IPS DF 6.9 (cell line): ENCODE results near the gene SPP2.

Source experiments
- DNase-seq: peaks from one replicate; pipeline ENCODE4 v3.0.0-alpha.2; 2013; ENCODE audit warnings: low read depth, low spot score
- H3K27ac ChIP-seq: one replicate; pipeline ENCODE4 v1.5.1; 2013; ENCODE audit warnings: low read length, control low read depth
- H3K27me3 ChIP-seq: 2 replicates; pipeline ENCODE4 v1.6.1; 2013; ENCODE audit warnings: mild to moderate bottlenecking, low read length; ENCODE audit not compliant: control insufficient read depth, insufficient read depth
- H3K36me3 ChIP-seq: 2 replicates; pipeline ENCODE4 v1.6.1; 2013; ENCODE audit warnings: low read length; ENCODE audit not compliant: control insufficient read depth, insufficient read depth
- H3K4me1 ChIP-seq: 2 replicates; pipeline ENCODE4 v1.6.1; 2013; ENCODE audit warnings: low read length; ENCODE audit not compliant: control insufficient read depth, insufficient read depth
- H3K4me3 ChIP-seq: 2 replicates; pipeline ENCODE4 v1.5.1; 2013; ENCODE audit warnings: mild to moderate bottlenecking, low read length
- H3K9me3 ChIP-seq: 2 replicates; pipeline ENCODE4 v1.6.1; 2013; ENCODE audit warnings: low read length, inconsistent platforms; ENCODE audit not compliant: control insufficient read depth, insufficient read depth
- WGBS: extraction: QIAGEN DNeasy Blood & Tissue Kit; methylation state at CpG from one replicate; pipeline ENCODE4 v1.1.7; 2013; ENCODE audit warnings: mixed read lengths, missing lambda C conversion rate; ENCODE audit not compliant: insufficient read length, insufficient coverage; 5-methylcytosine and 5-hydroxymethylcytosine counted together

SPP2 gene

GRCh38 chr2:234038076-234038802, 12.3 kb upstream of the SPP2 start:
- Histone ChIP-seq H3K4me1 (no peaks in the 10 kb centered on the region), H3K27ac (no peak overlapping the region), H3K27me3 (no peaks in the 10 kb centered on the region), H3K9me3 (no peaks in the 10 kb centered on the region), H3K4me3 (no peak overlapping the region), H3K36me3 (no peaks in the 10 kb centered on the region)
- no CpG with 5 or more reads among the region's 2 CpGs for WGBS
- no peak for DNase-seq

DNA sequence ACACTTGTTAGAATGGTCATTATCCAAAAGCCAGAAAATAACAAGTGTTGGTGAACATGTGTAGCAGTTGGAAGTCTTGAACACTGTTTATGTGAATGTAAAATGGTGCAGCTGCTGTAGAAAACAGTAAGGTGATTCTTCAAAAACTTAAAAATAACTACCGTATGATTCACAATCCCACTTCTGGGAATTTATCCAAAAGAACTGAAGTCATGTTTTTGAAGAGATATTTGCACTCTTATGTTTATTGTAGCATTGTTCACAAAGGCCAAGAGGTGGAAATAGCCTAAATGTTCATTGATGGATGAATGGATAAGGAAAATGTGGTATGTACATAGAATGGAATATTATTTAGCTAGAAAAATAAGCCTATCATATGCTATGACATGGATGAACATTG, 6.3 kb upstream of the SPP2 start:
- H3K36me3 ChIP-seq: no peaks in the 10 kb centered on the region
- no peak for DNase-seq
- H3K27ac ChIP-seq: no peak overlapping the region
- no peaks in the 10 kb centered on the region for H3K27me3 ChIP-seq
- H3K9me3 ChIP-seq: no peaks in the 10 kb centered on the region
- no CpG with 5 or more reads among the region's 1 CpG for WGBS
- no peaks in the 10 kb centered on the region for H3K4me1 ChIP-seq
- no peak overlapping the region for H3K4me3 ChIP-seq

DNA sequence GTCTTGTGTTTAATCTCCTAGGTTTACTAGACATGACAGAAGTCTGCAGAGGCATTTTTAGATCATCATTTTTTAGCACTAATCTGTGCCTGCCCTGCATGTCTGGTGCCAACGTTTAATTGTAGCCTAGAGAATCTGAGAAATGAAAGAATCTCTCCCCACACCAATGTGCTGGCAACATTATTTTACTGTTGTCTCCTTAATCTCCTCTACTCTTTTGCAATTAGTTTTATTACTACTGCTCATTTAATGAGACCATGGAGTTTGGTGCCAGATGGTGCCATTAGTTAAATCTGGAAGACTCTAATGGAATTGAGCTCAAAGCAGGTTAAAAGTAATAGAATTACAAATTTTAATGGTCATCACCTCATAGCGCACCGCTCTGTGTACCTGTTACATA, 4.0 kb upstream of the SPP2 start:
- DNase-seq: no peak
- Histone ChIP-seq H3K4me3 (no peak overlapping the region), H3K36me3 (no peaks in the 10 kb centered on the region), H3K4me1 (no peaks in the 10 kb centered on the region), H3K9me3 (no peaks in the 10 kb centered on the region), H3K27me3 (no peaks in the 10 kb centered on the region), H3K27ac (no peak overlapping the region)
- no CpG with 5 or more reads among the region's 3 CpGs for WGBS

GRCh38 chr2:234047361-234047760, 3.1 kb upstream of the SPP2 start:
- H3K27ac ChIP-seq: no peak overlapping the region
- DNase-seq: no peak

GRCh38 chr2:234048049-234048448, 2.5 kb upstream of the SPP2 start:
- Histone ChIP-seq H3K4me1 (no peaks in the 10 kb centered on the region), H3K27me3 (no peaks in the 10 kb centered on the region), H3K9me3 (no peaks in the 10 kb centered on the region), H3K36me3 (no peaks in the 10 kb centered on the region), H3K4me3 (no peak overlapping the region), H3K27ac (no peak overlapping the region)
- WGBS: no CpG with 5 or more reads among the region's 4 CpGs
- DNase-seq: no peak

More at GRCh38 chr2:234047361-234047760, 3.1 kb upstream of the SPP2 start:
- Histone ChIP-seq H3K9me3 (no peaks in the 10 kb centered on the region), H3K4me1 (no peaks in the 10 kb centered on the region), H3K27me3 (no peaks in the 10 kb centered on the region), H3K36me3 (no peaks in the 10 kb centered on the region), H3K4me3 (no peak overlapping the region)

DNA sequence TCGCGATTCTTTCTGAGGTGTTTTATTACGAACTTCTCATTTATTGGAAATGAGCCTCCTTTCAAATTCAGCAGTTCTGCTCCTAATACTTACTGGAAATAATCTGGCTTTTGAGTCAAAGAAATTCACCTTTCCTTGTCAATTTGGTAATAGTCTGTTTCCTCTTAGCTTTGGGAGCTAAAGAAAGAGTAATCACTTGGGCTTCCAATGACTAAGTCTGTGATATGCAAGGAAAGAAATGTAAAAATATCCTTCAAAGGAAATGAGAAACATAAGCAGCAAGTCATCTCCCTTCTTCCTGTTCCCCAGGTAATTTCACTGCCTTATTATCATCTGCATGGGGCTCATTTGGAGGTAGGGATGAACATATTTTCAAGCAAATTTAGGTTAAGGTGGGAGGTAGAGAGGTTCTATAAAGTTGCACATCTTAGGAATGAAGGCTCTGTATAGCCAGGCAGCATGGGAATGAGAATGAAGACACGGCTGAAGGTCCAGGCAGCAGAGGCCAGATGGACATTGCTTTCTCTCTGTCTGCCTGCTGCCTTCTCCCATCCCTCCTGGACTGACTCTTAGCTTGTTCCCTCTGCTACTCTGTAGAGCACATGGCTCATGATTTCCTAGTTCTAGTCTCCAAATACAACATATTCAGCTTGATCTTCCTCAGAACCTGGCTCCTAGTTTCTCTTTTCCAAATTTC, 1.0 kb downstream of the SPP2 start:
- H3K4me3 ChIP-seq: no peak overlapping the region
- no CpG with 5 or more reads among the region's 4 CpGs for WGBS
- H3K27me3 ChIP-seq: no peaks in the 10 kb centered on the region
- H3K36me3 ChIP-seq: no peaks in the 10 kb centered on the region
- DNase-seq: no peak
- no peak overlapping the region for H3K27ac ChIP-seq
- H3K4me1 ChIP-seq: no peaks in the 10 kb centered on the region
- no peaks in the 10 kb centered on the region for H3K9me3 ChIP-seq

DNA sequence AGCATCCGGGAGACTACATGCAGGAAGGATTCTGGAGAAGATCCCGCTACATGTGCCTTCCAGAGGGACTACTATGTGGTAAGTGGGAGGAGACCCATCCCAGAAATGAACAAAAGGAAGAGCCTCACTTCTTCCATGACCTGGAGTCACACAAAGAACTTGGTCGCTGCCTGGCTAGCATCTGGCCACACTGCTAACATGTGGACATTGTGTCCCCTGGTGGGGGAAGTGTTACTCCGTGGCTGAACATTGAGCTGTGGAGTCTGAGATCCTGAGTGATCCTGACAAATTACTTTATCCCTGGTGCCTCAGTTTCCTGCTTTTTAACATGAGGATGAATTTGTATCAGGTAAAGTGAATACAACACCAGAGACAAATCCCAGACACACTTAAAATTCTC, 8.4 kb downstream of the SPP2 start:
- Histone ChIP-seq H3K27ac (no peak overlapping the region), H3K4me1 (no peaks in the 10 kb centered on the region), H3K4me3 (no peak overlapping the region), H3K36me3 (no peaks in the 10 kb centered on the region), H3K27me3 (no peaks in the 10 kb centered on the region), H3K9me3 (no peaks in the 10 kb centered on the region)
- DNase-seq: no peak
- whole genome bisulfite sequencing: no CpG with 5 or more reads among the region's 4 CpGs

GRCh38 chr2:234060236-234060635, 9.7 kb downstream of the SPP2 start:
- H3K9me3 ChIP-seq: no peaks in the 10 kb centered on the region
- no peak overlapping the region for H3K27ac ChIP-seq
- H3K27me3 ChIP-seq: no peaks in the 10 kb centered on the region
- no peaks in the 10 kb centered on the region for H3K4me1 ChIP-seq
- no peaks in the 10 kb centered on the region for H3K36me3 ChIP-seq
- no peak for DNase-seq
- H3K4me3 ChIP-seq: no peak overlapping the region
- no CpG with 5 or more reads among the region's 8 CpGs for WGBS

GRCh38 chr2:234061624-234062257, 11.2 kb downstream of the SPP2 start:
- H3K4me3 ChIP-seq: no peak overlapping the region
- no peaks in the 10 kb centered on the region for H3K9me3 ChIP-seq
- no peak for DNase-seq
- no peaks in the 10 kb centered on the region for H3K27me3 ChIP-seq
- no CpG with 5 or more reads among the region's 6 CpGs for WGBS
- no peaks in the 10 kb centered on the region for H3K36me3 ChIP-seq
- H3K27ac ChIP-seq: no peak overlapping the region
- no peaks in the 10 kb centered on the region for H3K4me1 ChIP-seq

DNA sequence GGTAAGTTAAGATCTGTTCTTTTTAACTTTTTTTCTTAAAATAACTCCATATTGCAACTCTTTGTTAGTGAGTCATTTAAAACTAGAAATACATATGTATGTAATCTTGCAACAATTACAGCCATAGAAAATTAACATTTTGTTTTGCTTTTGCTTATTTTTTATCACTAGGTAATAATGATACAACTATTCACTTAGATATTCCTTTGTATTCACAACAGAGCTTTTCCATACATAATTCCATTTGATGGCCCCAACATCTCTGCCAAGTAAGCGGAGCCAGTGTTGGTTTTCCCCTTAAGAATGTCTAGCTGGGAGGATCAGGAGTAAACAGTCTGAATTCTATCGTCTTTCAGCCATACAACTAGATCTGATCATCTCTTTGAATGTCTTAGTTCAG, 16.1 kb downstream of the SPP2 start:
- no CpG with 5 or more reads among the region's 2 CpGs for WGBS
- H3K9me3 ChIP-seq: no peaks in the 10 kb centered on the region

More for the DNA sequence above, 16.1 kb downstream of the SPP2 start:
- no peaks in the 10 kb centered on the region for H3K4me1 ChIP-seq
- DNase-seq: no peak
- H3K36me3 ChIP-seq: no peaks in the 10 kb centered on the region
- H3K27ac ChIP-seq: no peak overlapping the region
- no peak overlapping the region for H3K4me3 ChIP-seq
- no peaks in the 10 kb centered on the region for H3K27me3 ChIP-seq
